OCI-LY1 (cell line): Measurements from ENCODE around the gene STXBP6.

Experiments
- H2AFZ ChIP-seq: fragments of 200-600 bp; sonication (generic), shearing (Covaris generic); 2 replicates; pipeline ENCODE4 v1.6.0; 2014; ENCODE audit warnings: antibody characterized with exemption, mild to moderate bottlenecking, low read length
- H3F3A ChIP-seq: fragments of 200-600 bp; sonication (generic), shearing (Covaris generic); 2 replicates; pipeline ENCODE4 v1.6.0; 2014; ENCODE audit warnings: mild to moderate bottlenecking, antibody characterized with exemption, low read length, moderate library complexity; ENCODE audit not compliant: insufficient read depth
- H3K27ac ChIP-seq: fragments of 200-600 bp; sonication (generic); 2 replicates; pipeline ENCODE4 v1.5.1; 2014; ENCODE audit warnings: low read length, mixed run types, mild to moderate bottlenecking, low read depth; ENCODE audit not compliant: poor library complexity, severe bottlenecking
- H3K27me3 ChIP-seq: fragments of 200-600 bp; sonication (generic); 2 replicates; pipeline ENCODE4 v1.6.0; 2014; ENCODE audit warnings: antibody characterized with exemption, mild to moderate bottlenecking, low read length, moderate library complexity; ENCODE audit not compliant: insufficient read depth
- H3K36me3 ChIP-seq: fragments of 200-600 bp; sonication (generic); 2 replicates; pipeline ENCODE4 v1.6.1; 2014; ENCODE audit warnings: mild to moderate bottlenecking, antibody characterized with exemption, low read length, moderate library complexity, mixed read lengths; ENCODE audit not compliant: insufficient read depth
- H3K4me1 ChIP-seq: fragments of 200-600 bp; sonication (generic); 2 replicates; pipeline ENCODE4 v1.5.1; 2014; ENCODE audit warnings: mild to moderate bottlenecking, low read length, moderate library complexity; ENCODE audit not compliant: insufficient read depth, severe bottlenecking
- H3K4me2 ChIP-seq: fragments of 200-600 bp; sonication (generic), shearing (Covaris generic); 2 replicates; pipeline ENCODE4 v1.6.1; 2014; ENCODE audit warnings: low read length
- H3K4me3 ChIP-seq: fragments of 200-600 bp; sonication (generic); 2 replicates; pipeline ENCODE4 v1.5.1; 2014; ENCODE audit warnings: low read length, low read depth, mild to moderate bottlenecking, mixed read lengths; ENCODE audit not compliant: poor library complexity, severe bottlenecking
- H3K79me2 ChIP-seq: fragments of 200-600 bp; shearing (Covaris generic); 2 replicates; pipeline ENCODE4 v1.6.1; 2016; ENCODE audit warnings: mixed run types, low read length, mixed read lengths; ENCODE audit not compliant: insufficient read depth
- H3K9ac ChIP-seq: fragments of 200-600 bp; sonication (generic), shearing (Covaris generic); 2 replicates; pipeline ENCODE4 v1.6.1; 2014; ENCODE audit warnings: mild to moderate bottlenecking, low read length, mixed read lengths
- H3K9me2 ChIP-seq: fragments of 200-600 bp; sonication (generic), shearing (Covaris generic); 2 replicates; pipeline ENCODE4 v1.6.1; 2014; ENCODE audit warnings: low read depth, mild to moderate bottlenecking, low read length, mixed read lengths
- H3K9me3 ChIP-seq: fragments of 200-600 bp; shearing (Covaris generic); 2 replicates; pipeline ENCODE4 v1.6.1; 2014; ENCODE audit warnings: low read length, mixed read lengths
- H4K20me1 ChIP-seq: fragments of 200-600 bp; sonication (generic), shearing (Covaris generic); 2 replicates; pipeline ENCODE4 v1.6.0; 2016; ENCODE audit warnings: mild to moderate bottlenecking, low read length; ENCODE audit not compliant: insufficient read depth
- CTCF ChIP-seq: fragments of 200-600 bp; sonication (generic), shearing (Covaris generic); IDR thresholded peaks from 2 replicates; pipeline ENCODE4 v1.5.1; 2017; ENCODE audit warnings: mild to moderate bottlenecking, antibody characterized with exemption, low read length, moderate library complexity, mixed read lengths
- EZH2 ChIP-seq: fragments of 200-600 bp; sonication (generic), shearing (Covaris generic); IDR thresholded peaks from 2 replicates; pipeline ENCODE4 v1.8.0; 2017; ENCODE audit warnings: borderline replicate concordance, mixed run types, mild to moderate bottlenecking, antibody characterized with exemption, low read length, moderate library complexity, mixed read lengths

The STXBP6 gene

GRCh38 chr14:25055992-25056687, 6.2 kb upstream of the STXBP6 start:
- H3K9ac ChIP-seq = no peak overlapping the region
- no peak overlapping the region for H3K27ac ChIP-seq
- no peaks in the 10 kb centered on the region for H3K4me1 ChIP-seq
- TF ChIP-seq CTCF = no peak
- TF ChIP-seq EZH2 = no peak
- H4K20me1 ChIP-seq = no peaks in the 10 kb centered on the region
- H3K27me3 ChIP-seq = 0 out of 2 replicates have a peak, but pooled peaks cover 4% of the 10 kb centered on the region
- H2AFZ ChIP-seq = no peak overlapping the region
- no peak overlapping the region for H3K4me3 ChIP-seq
- H3K9me2 ChIP-seq = no peaks in the 10 kb centered on the region
- no peak overlapping the region for H3K4me2 ChIP-seq
- no peaks in the 10 kb centered on the region for H3F3A ChIP-seq
- H3K36me3 ChIP-seq = no peaks in the 10 kb centered on the region
- H3K79me2 ChIP-seq = no peaks in the 10 kb centered on the region
- H3K9me3 ChIP-seq = no peaks in the 10 kb centered on the region

- no peak overlapping the region for H3K9ac ChIP-seq
- no peak overlapping the region for H2AFZ ChIP-seq
- no peak overlapping the region for H3K4me3 ChIP-seq
- H3K4me1 ChIP-seq = no peaks in the 10 kb centered on the region
- H3K9me3 ChIP-seq = no peaks in the 10 kb centered on the region
- H3K4me2 ChIP-seq = no peak overlapping the region
- H3K27ac ChIP-seq = no peak overlapping the region
- TF ChIP-seq EZH2 (no peak), CTCF (no peak)
- no peaks in the 10 kb centered on the region for H3K79me2 ChIP-seq
- H3K9me2 ChIP-seq = no peaks in the 10 kb centered on the region
- no peaks in the 10 kb centered on the region for H4K20me1 ChIP-seq
- H3K36me3 ChIP-seq = no peaks in the 10 kb centered on the region
- H3F3A ChIP-seq = no peaks in the 10 kb centered on the region
- 0 out of 2 replicates have a peak, but pooled peaks cover 4% of the 10 kb centered on the region for H3K27me3 ChIP-seq
Measured at GRCh38 chr14:25055005-25055404, 5.1 kb upstream of the STXBP6 start.

- Histone ChIP-seq H4K20me1 (no peaks in the 10 kb centered on the region), H3K4me2 (no peak overlapping the region), H3K36me3 (no peaks in the 10 kb centered on the region), H3K9ac (no peak overlapping the region), H2AFZ (no peak overlapping the region), H3F3A (no peaks in the 10 kb centered on the region), H3K4me1 (no peaks in the 10 kb centered on the region), H3K27ac (no peak overlapping the region), H3K9me3 (no peaks in the 10 kb centered on the region), H3K9me2 (no peaks in the 10 kb centered on the region), H3K27me3 (0 out of 2 replicates have a peak, but pooled peaks cover 4% of the 10 kb centered on the region), H3K4me3 (no peak overlapping the region), H3K79me2 (no peaks in the 10 kb centered on the region)
- no peak for TF ChIP-seq CTCF
- no peak for TF ChIP-seq EZH2
Measured at GRCh38 chr14:25053585-25053984, 3.6 kb upstream of the STXBP6 start.
